ENCODE measurements around the gene MISP3. TPM values are rescaled to one million over a fixed set of nuclear protein-coding genes. Genes with fewer than 3 reads are reported as not detected.

Gene MISP3
- polyA plus RNA-seq, 2 of the 4 experiments (the other 2 are of a cell fraction), result 1.9 to 2.3 TPM

GRCh38 chr19:14119644-14120496, 47.3 kb downstream of the MISP3 start (continued):
- TF ChIP-seq PBX3 (IDR thresholded peaks at IDR 0.05) (no peak), ATOH8 (CRISPR knock-in tag; IDR thresholded peaks at IDR 0.05; ENCODE audit: low read depth) (no peak)

GRCh38 chr19:14120497-14120780, 47.9 kb downstream of the MISP3 start:
- Histone ChIP-seq H3K27ac (no peak overlapping the region), H3K4me3 (no peak overlapping the region), H3K4me1 (peaks cover 17% of the 10 kb centered on the region), H3K9me3 (no peaks in the 10 kb centered on the region), H3K4me2 (no peak overlapping the region)
- TF ChIP-seq ZSCAN20 (CRISPR knock-in tag; IDR thresholded peaks at IDR 0.05) (no peak), ATOH8 (CRISPR knock-in tag; IDR thresholded peaks at IDR 0.05; ENCODE audit: low read depth) (no peak), PBX3 (IDR thresholded peaks at IDR 0.05) (no peak), CHD4 (IDR thresholded peaks at IDR 0.05; ENCODE audit: borderline replicate concordance) (no peak), RARB (CRISPR knock-in tag; IDR thresholded peaks at IDR 0.05) (no peak), MAZ (IDR thresholded peaks at IDR 0.05; ENCODE audit: borderline replicate concordance, low read depth, low read length) (no peak)
- POLR2A ChIA-PET, result no interaction called here
- DNase-seq (ENCODE audit: low read depth in 1 of 2, low spot score in 1 of 2), result no peak
- FAIRE-seq, result no peak
- WGBS (ENCODE audit: missing lambda C conversion rate), result 100% methylated on average over 7 of the region's 7 CpGs
- CTCF ChIA-PET, result interaction anchor here (0.6 to 2.3 kb wide), 2 partner anchors 16 to 228 kb away, joined by 3 to 10 read pairs; partner anchors contain the start of gene ASF1B
- no peak for ATAC-seq

GRCh38 chr19:14122924-14123323, 50.3 kb downstream of the MISP3 start:
- ChIA-PET CTCF (interaction anchor here (1.0 kb wide), 2 partner anchors 8 to 51 kb away, joined by 3 to 4 read pairs; partner anchors contain the start of gene MISP3), POLR2A (interaction anchor here (0.6 to 1.0 kb wide), 2 partner anchors 14 to 135 kb away, joined by 4 to 5 read pairs; partner anchors contain the start of gene ASF1B)
- DNase-seq (ENCODE audit: low read depth in 1 of 2, low spot score in 1 of 2), result no peak
- no peak for ATAC-seq
- TF ChIP-seq JUNB (IDR thresholded peaks at IDR 0.05), result no peak
- no peak for TF ChIP-seq ZSCAN20 (CRISPR knock-in tag; IDR thresholded peaks at IDR 0.05)
- TF ChIP-seq KDM1A (IDR thresholded peaks at IDR 0.05; ENCODE audit: low read depth), result no peak
- no peak for TF ChIP-seq FOXS1 (CRISPR knock-in tag; IDR thresholded peaks at IDR 0.05)
- no peak for TF ChIP-seq MAX (IDR thresholded peaks at IDR 0.05)
- no peak for TF ChIP-seq ESRRA (IDR thresholded peaks at IDR 0.05; ENCODE audit: borderline replicate concordance, low read length)
- TF ChIP-seq HEYL (CRISPR knock-in tag; IDR thresholded peaks at IDR 0.05), result no peak
- TF ChIP-seq ZC3H11A (IDR thresholded peaks at IDR 0.05), result no peak
- TF ChIP-seq E2F6 (IDR thresholded peaks at IDR 0.05; ENCODE audit: borderline replicate concordance, low read depth), result no peak
- TF ChIP-seq SMC3 (IDR thresholded peaks at IDR 0.05), result no peak
- TF ChIP-seq HOXB13 (CRISPR knock-in tag; IDR thresholded peaks at IDR 0.05; ENCODE audit: low read depth), result no peak
- no peak for TF ChIP-seq RCOR1 (IDR thresholded peaks at IDR 0.05; ENCODE audit: low read depth, low read length)
- TF ChIP-seq POLR2A (IDR thresholded peaks at IDR 0.05; ENCODE audit: low read length), result no peak
- TF ChIP-seq HES2 (IDR thresholded peaks at IDR 0.05), result no peak
- Histone ChIP-seq H3K9me3 (no peaks in the 10 kb centered on the region), H3K27ac (no peak overlapping the region), H3K4me1 (peaks cover 10% of the 10 kb centered on the region; the same call in 2 of the 3 replicates), H3K4me2 (no peak overlapping the region), H3K4me3 (no peak overlapping the region)
- WGBS (ENCODE audit: missing lambda C conversion rate), result 97% methylated on average over 6 of the region's 6 CpGs
- no peak for FAIRE-seq

Other genes starting within 250 kb of the MISP3 start
- gene NANOS3, start 195.7 kb upstream of the MISP3 start, polyA plus RNA-seq (2011; rRNA removed), result 0.31 and 0.53 TPM in 2 replicates
- 0.78 to 1.2 TPM (median 1.1 TPM) in 3 replicates for gene NANOS3, start 195.7 kb upstream of the MISP3 start, polyA plus RNA-seq (2017; fragmentation: RNase III; extraction: RNeasy Plus Mini Kit Qiagen cat#74134 plus additional on column Dnase treatment)
- gene BRME1, start 166.7 kb upstream of the MISP3 start, polyA plus RNA-seq (2011; rRNA removed), result 0.09 and 0.12 TPM in 2 replicates
- gene BRME1, start 166.7 kb upstream of the MISP3 start, polyA plus RNA-seq (2017; fragmentation: RNase III; extraction: RNeasy Plus Mini Kit Qiagen cat#74134 plus additional on column Dnase treatment), result 1.1 to 2.3 TPM (median 1.2 TPM) in 3 replicates
- 4.7 and 4.8 TPM in 2 replicates for gene CC2D1A, start 166.6 kb upstream of the MISP3 start, polyA plus RNA-seq (2011; rRNA removed)
- 13.9 to 15.3 TPM (median 14.0 TPM) in 3 replicates for gene CC2D1A, start 166.6 kb upstream of the MISP3 start, polyA plus RNA-seq (2017; fragmentation: RNase III; extraction: RNeasy Plus Mini Kit Qiagen cat#74134 plus additional on column Dnase treatment)
- gene PODNL1, start 134.4 kb upstream of the MISP3 start, polyA plus RNA-seq (2011; rRNA removed), result 0.50 and 0.79 TPM in 2 replicates
- gene PODNL1, start 134.4 kb upstream of the MISP3 start, polyA plus RNA-seq (2017; fragmentation: RNase III; extraction: RNeasy Plus Mini Kit Qiagen cat#74134 plus additional on column Dnase treatment), result 1.1 to 1.8 TPM (median 1.3 TPM) in 3 replicates
- 6.9 and 10.2 TPM in 2 replicates for gene DCAF15, start 120.3 kb upstream of the MISP3 start, polyA plus RNA-seq (2011; rRNA removed)
- 21.1 to 23.0 TPM (median 21.5 TPM) in 3 replicates for gene DCAF15, start 120.3 kb upstream of the MISP3 start, polyA plus RNA-seq (2017; fragmentation: RNase III; extraction: RNeasy Plus Mini Kit Qiagen cat#74134 plus additional on column Dnase treatment)
- gene RFX1, start 66.5 kb upstream of the MISP3 start, polyA plus RNA-seq (2011; rRNA removed), result 0.57 and 0.79 TPM in 2 replicates
- 4.9 to 5.4 TPM (median 4.9 TPM) in 3 replicates for gene RFX1, start 66.5 kb upstream of the MISP3 start, polyA plus RNA-seq (2017; fragmentation: RNase III; extraction: RNeasy Plus Mini Kit Qiagen cat#74134 plus additional on column Dnase treatment)
- gene RLN3, start 44.6 kb upstream of the MISP3 start, polyA plus RNA-seq (2011; rRNA removed), result not detected in 2 replicates
- gene RLN3, start 44.6 kb upstream of the MISP3 start, polyA plus RNA-seq (2017; fragmentation: RNase III; extraction: RNeasy Plus Mini Kit Qiagen cat#74134 plus additional on column Dnase treatment), result not detected in 3 replicates
- 3.0 and 3.1 TPM in 2 replicates for gene IL27RA, start 41.0 kb upstream of the MISP3 start, polyA plus RNA-seq (2011; rRNA removed)
- gene IL27RA, start 41.0 kb upstream of the MISP3 start, polyA plus RNA-seq (2017; fragmentation: RNase III; extraction: RNeasy Plus Mini Kit Qiagen cat#74134 plus additional on column Dnase treatment), result 4.0 to 4.6 TPM (median 4.5 TPM) in 3 replicates
- 0.73 and 0.96 TPM in 2 replicates for gene PALM3, start 10.7 kb upstream of the MISP3 start, polyA plus RNA-seq (2011; rRNA removed)
- 7.9 to 12.1 TPM (median 10.2 TPM) in 3 replicates for gene PALM3, start 10.7 kb upstream of the MISP3 start, polyA plus RNA-seq (2017; fragmentation: RNase III; extraction: RNeasy Plus Mini Kit Qiagen cat#74134 plus additional on column Dnase treatment)
- not detected in 2 replicates for gene C19orf67, start 13.0 kb downstream of the MISP3 start, polyA plus RNA-seq (2011; rRNA removed)
- gene C19orf67, start 13.0 kb downstream of the MISP3 start, polyA plus RNA-seq (2017; fragmentation: RNase III; extraction: RNeasy Plus Mini Kit Qiagen cat#74134 plus additional on column Dnase treatment), result not detected in 3 replicates
- 7.7 and 8.4 TPM in 2 replicates for gene SAMD1, start 18.0 kb downstream of the MISP3 start, polyA plus RNA-seq (2011; rRNA removed)
- 26.9 to 30.8 TPM (median 28.9 TPM) in 3 replicates for gene SAMD1, start 18.0 kb downstream of the MISP3 start, polyA plus RNA-seq (2017; fragmentation: RNase III; extraction: RNeasy Plus Mini Kit Qiagen cat#74134 plus additional on column Dnase treatment)
- 10.0 and 12.0 TPM in 2 replicates for gene PRKACA, start 45.0 kb downstream of the MISP3 start, polyA plus RNA-seq (2011; rRNA removed)
- 40.9 to 46.2 TPM (median 41.1 TPM) in 3 replicates for gene PRKACA, start 45.0 kb downstream of the MISP3 start, polyA plus RNA-seq (2017; fragmentation: RNase III; extraction: RNeasy Plus Mini Kit Qiagen cat#74134 plus additional on column Dnase treatment)
- 12.1 and 17.1 TPM in 2 replicates for gene ASF1B, start 63.8 kb downstream of the MISP3 start, polyA plus RNA-seq (2011; rRNA removed)
- 37.8 to 46.2 TPM (median 42.1 TPM) in 3 replicates for gene ASF1B, start 63.8 kb downstream of the MISP3 start, polyA plus RNA-seq (2017; fragmentation: RNase III; extraction: RNeasy Plus Mini Kit Qiagen cat#74134 plus additional on column Dnase treatment)
- 3.9 and 5.6 TPM in 2 replicates for gene ADGRL1, start 133.4 kb downstream of the MISP3 start, polyA plus RNA-seq (2011; rRNA removed)
- 5.4 to 7.4 TPM (median 6.0 TPM) in 3 replicates for gene ADGRL1, start 133.4 kb downstream of the MISP3 start, polyA plus RNA-seq (2017; fragmentation: RNase III; extraction: RNeasy Plus Mini Kit Qiagen cat#74134 plus additional on column Dnase treatment)